Right renal cortex interstitium (tissue), 3 donors: ENCODE data around the gene FETUB. TPM values are rescaled to one million over a fixed set of nuclear protein-coding genes. Genes with fewer than 3 reads are reported as not detected.

ENCODE experiments used
- polyA plus RNA-seq, 3 donors: library from polyadenylated mRNA; unstranded; fragments of 120-200 nt; gene quantifications; one replicate each; pipeline ENCODE4 v1.2.1, GENCODE V29; 2013; ENCODE audit not compliant: insufficient read length in 3 of 3

The FETUB gene
- polyA plus RNA-seq, 3 donors, result 0.33 TPM; not detected in 2

Other genes with a start within 250 kb of the FETUB start
- gene CRYGS, start 96.0 kb upstream of the FETUB start, polyA plus RNA-seq, result 1 to 10 TPM; 5.3 to 5.6 (median 5.6) TPM
- 10 to 100 TPM; 19.3 to 19.7 (median 19.5) TPM for gene TBCCD1, start 73.1 kb upstream of the FETUB start, polyA plus RNA-seq
- gene DNAJB11, start 69.7 kb upstream of the FETUB start, polyA plus RNA-seq, result 10 to 100 TPM; 65.8 to 68.8 (median 67.4) TPM
- 1 to 10 TPM in 2 of 3 donors, under 1 TPM in 1; 0.69 to 2.7 (median 1.0) TPM for gene AHSG, start 27.3 kb upstream of the FETUB start, polyA plus RNA-seq
- 1 to 10 TPM; 2.1 to 2.8 (median 2.2) TPM for gene HRG, start 25.6 kb downstream of the FETUB start, polyA plus RNA-seq
- gene KNG1, start 77.0 kb downstream of the FETUB start, polyA plus RNA-seq, result 100 to 1,000 TPM; 144 to 168 (median 163) TPM
- 1,000 to 10,000 TPM in 1 of 3 donors, 100 to 1,000 TPM in 2; 981 to 1,043 (median 986) TPM for gene EIF4A2, start 143.2 kb downstream of the FETUB start, polyA plus RNA-seq
- gene RFC4, start 166.1 kb downstream of the FETUB start, polyA plus RNA-seq, result 10 to 100 TPM; 44.0 to 58.3 (median 54.9) TPM
- gene ADIPOQ, start 202.3 kb downstream of the FETUB start, polyA plus RNA-seq, result under 1 TPM in 2 of 3 donors, not detected in 1; 0.03 to 0.04 TPM